DOHH2 (cell line): ENCODE results near the gene WFS1.

Experiments used
- H3F3A ChIP-seq: fragments of 200-600 bp; sonication (generic), shearing (Covaris generic); 2 replicates; pipeline ENCODE4 v1.6.0; 2016; ENCODE audit warnings: antibody characterized with exemption, mild to moderate bottlenecking; ENCODE audit not compliant: control insufficient read depth, insufficient read depth
- H3K27ac ChIP-seq: fragments of 200-600 bp; sonication (generic); 2 replicates; pipeline ENCODE4 v1.5.1; 2014; ENCODE audit warnings: low read depth, mild to moderate bottlenecking, low read length, moderate library complexity
- H3K27me3 ChIP-seq: fragments of 200-600 bp; sonication (generic); 2 replicates; pipeline ENCODE4 v1.6.1; 2014; ENCODE audit warnings: mild to moderate bottlenecking, low read length, mixed read lengths; ENCODE audit not compliant: control insufficient read depth
- H3K36me3 ChIP-seq: fragments of 200-600 bp; sonication (generic); 2 replicates; pipeline ENCODE4 v1.6.1; 2014; ENCODE audit warnings: mild to moderate bottlenecking, low read length, moderate library complexity, mixed read lengths; ENCODE audit not compliant: control insufficient read depth
- H3K4me1 ChIP-seq: fragments of 200-600 bp; sonication (generic); 2 replicates; pipeline ENCODE4 v1.6.1; 2014; ENCODE audit warnings: mild to moderate bottlenecking, low read length, mixed read lengths; ENCODE audit not compliant: control insufficient read depth
- H3K4me2 ChIP-seq: fragments of 200-600 bp; sonication (generic); 2 replicates; pipeline ENCODE4 v1.6.0; 2014; ENCODE audit warnings: mild to moderate bottlenecking, low read length, moderate library complexity
- H3K4me3 ChIP-seq: fragments of 200-600 bp; sonication (generic); 2 replicates; pipeline ENCODE4 v1.5.1; 2014; ENCODE audit warnings: mild to moderate bottlenecking, low read length, mixed read lengths
- H3K79me2 ChIP-seq: fragments of 200-600 bp; sonication (generic); 2 replicates; pipeline ENCODE4 v1.6.1; 2014; ENCODE audit warnings: mild to moderate bottlenecking, low read length, mixed read lengths; ENCODE audit not compliant: control insufficient read depth
- H3K9me2 ChIP-seq: fragments of 200-600 bp; sonication (generic); replicated peaks from 2 replicates; pipeline ENCODE4 v1.6.1; 2014; ENCODE audit warnings: mild to moderate bottlenecking, low read length, mixed read lengths; ENCODE audit not compliant: control insufficient read depth
- H3K9me3 ChIP-seq: fragments of 200-600 bp; sonication (generic); 2 replicates; pipeline ENCODE4 v1.6.1; 2014; ENCODE audit warnings: antibody characterized with exemption, low read length, mixed read lengths; ENCODE audit not compliant: control insufficient read depth, insufficient read depth
- H4K20me1 ChIP-seq: fragments of 200-600 bp; sonication (generic); 2 replicates; pipeline ENCODE4 v1.6.0; 2014; ENCODE audit warnings: low read depth, mild to moderate bottlenecking, antibody characterized with exemption, low read length, moderate library complexity; ENCODE audit not compliant: control insufficient read depth, insufficient read depth
- CTCF ChIP-seq: fragments of 200-600 bp; sonication (generic); IDR thresholded peaks from one replicate; pipeline ENCODE4 v1.5.1; 2014; ENCODE audit warnings: antibody characterized with exemption, mild to moderate bottlenecking, low read depth, low read length; ENCODE audit not compliant: poor library complexity, severe bottlenecking
- EZH2phosphoT487 ChIP-seq: fragments of 200-600 bp; sonication (generic); IDR thresholded peaks from 2 replicates; pipeline ENCODE4 v1.6.1; 2017; ENCODE audit warnings: borderline replicate concordance, mild to moderate bottlenecking, antibody characterized with exemption, low read length, moderate library complexity, mixed read lengths

Gene WFS1

GRCh38 chr4:6320663-6321062, 51.0 kb downstream of the WFS1 start:
- TF ChIP-seq CTCF (no peak), EZH2phosphoT487 (no peak)
- Histone ChIP-seq H3F3A (no peaks in the 10 kb centered on the region), H3K9me3 (no peaks in the 10 kb centered on the region), H3K4me3 (no peak overlapping the region), H3K27me3 (no peaks in the 10 kb centered on the region), H3K4me1 (no peaks in the 10 kb centered on the region), H4K20me1 (no peaks in the 10 kb centered on the region), H3K36me3 (no peaks in the 10 kb centered on the region), H3K27ac (no peak overlapping the region), H3K9me2 (no peaks in the 10 kb centered on the region), H3K4me2 (no peak overlapping the region), H3K79me2 (no peaks in the 10 kb centered on the region)

- H4K20me1 ChIP-seq: no peaks in the 10 kb centered on the region
- H3K4me2 ChIP-seq: no peak overlapping the region
- H3K4me3 ChIP-seq: no peak overlapping the region
Observed at GRCh38 chr4:6321361-6321760, 51.7 kb downstream of the WFS1 start.

GRCh38 chr4:6322067-6322760, 52.6 kb downstream of the WFS1 start:
- Histone ChIP-seq H3F3A (no peaks in the 10 kb centered on the region), H4K20me1 (no peaks in the 10 kb centered on the region), H3K4me2 (no peak overlapping the region), H3K36me3 (no peaks in the 10 kb centered on the region), H3K79me2 (no peaks in the 10 kb centered on the region), H3K27ac (no peak overlapping the region), H3K9me3 (no peaks in the 10 kb centered on the region), H3K9me2 (no peaks in the 10 kb centered on the region), H3K27me3 (no peaks in the 10 kb centered on the region), H3K4me1 (no peaks in the 10 kb centered on the region), H3K4me3 (no peak overlapping the region)
- no peak for TF ChIP-seq CTCF
- no peak for TF ChIP-seq EZH2phosphoT487

More at GRCh38 chr4:6321361-6321760, 51.7 kb downstream of the WFS1 start:
- TF ChIP-seq CTCF: no peak
- no peaks in the 10 kb centered on the region for H3F3A ChIP-seq
- no peak overlapping the region for H3K27ac ChIP-seq
- H3K79me2 ChIP-seq: no peaks in the 10 kb centered on the region
- no peaks in the 10 kb centered on the region for H3K4me1 ChIP-seq
- H3K27me3 ChIP-seq: no peaks in the 10 kb centered on the region
- H3K36me3 ChIP-seq: no peaks in the 10 kb centered on the region
- no peaks in the 10 kb centered on the region for H3K9me3 ChIP-seq
- H3K9me2 ChIP-seq: no peaks in the 10 kb centered on the region
